ENCODE data around the gene STRAP.
A peak's percentile ranks its signal among the peaks of the same experiment; 100 is the strongest.
"Not testable (repeated sequence)": the region's sequence is repeated elsewhere in the genome, so short reads cannot be mapped to it uniquely, and the experiment has no call there.

STRAP gene

GRCh38 chr12:15863984-15864383 lies 18.2 kb upstream of the STRAP start:
- H3K4me3 ChIP-seq (replicated peaks; ENCODE audit: insufficient read depth, low read length) = no peak overlapping the region
- TF ChIP-seq SPI1 (IDR thresholded peaks at IDR 0.05; ENCODE audit: borderline replicate concordance, low read depth) = peak; percentile 86
- TF ChIP-seq GABPA (IDR thresholded peaks at IDR 0.05; ENCODE audit: low read depth) = no peak
- 0 out of 2 replicates have a peak, but pooled peaks have one; percentile 63 for TF ChIP-seq POLR2AphosphoS5 (IDR thresholded peaks at IDR 0.05; ENCODE audit: low read depth)
- peak in 1 of 2 experiments; percentile 84 for DNase-seq (ENCODE audit: low read depth in 1 of 2, low spot score in 1 of 2)
- H3K27ac ChIP-seq (replicated peaks) = no peak overlapping the region
- H3K27me3 ChIP-seq (ENCODE audit: insufficient read depth, poor library complexity, severe bottlenecking) = no peaks in the 10 kb centered on the region

- H3K4me3 ChIP-seq (replicated peaks; ENCODE audit: insufficient read depth, low read length) = no peak overlapping the region
- TF ChIP-seq POLR2AphosphoS5 (IDR thresholded peaks at IDR 0.05; ENCODE audit: low read depth) = no peak
- TF ChIP-seq GABPA (IDR thresholded peaks at IDR 0.05; ENCODE audit: low read depth) = no peak
- no peak for TF ChIP-seq REST (IDR thresholded peaks at IDR 0.05; ENCODE audit: insufficient replicate concordance, low read depth)
- TF ChIP-seq SPI1 (IDR thresholded peaks at IDR 0.05; ENCODE audit: borderline replicate concordance, low read depth) = no peak
- TF ChIP-seq CTCF (IDR thresholded peaks at IDR 0.05; ENCODE audit: insufficient read depth, low read length) = no peak
- no peak for DNase-seq (ENCODE audit: low read depth in 1 of 2, low spot score in 1 of 2)
- H3K27me3 ChIP-seq (ENCODE audit: insufficient read depth, poor library complexity, severe bottlenecking) = no peaks in the 10 kb centered on the region
- H3K27ac ChIP-seq (replicated peaks) = no peak overlapping the region
Observed at GRCh38 chr12:15868186-15868585, 14.0 kb upstream of the STRAP start.

- DNase-seq (ENCODE audit: low read depth in 1 of 2, low spot score in 1 of 2) = no peak
- Histone ChIP-seq H3K4me3 (replicated peaks; ENCODE audit: insufficient read depth, low read length) (no peak overlapping the region), H3K27ac (replicated peaks) (no peak overlapping the region), H3K27me3 (ENCODE audit: insufficient read depth, poor library complexity, severe bottlenecking) (no peaks in the 10 kb centered on the region)
- TF ChIP-seq POLR2AphosphoS5 (IDR thresholded peaks at IDR 0.05; ENCODE audit: low read depth) (no peak), SPI1 (IDR thresholded peaks at IDR 0.05; ENCODE audit: borderline replicate concordance, low read depth) (no peak), GABPA (IDR thresholded peaks at IDR 0.05; ENCODE audit: low read depth) (no peak), REST (IDR thresholded peaks at IDR 0.05; ENCODE audit: insufficient replicate concordance, low read depth) (no peak), CTCF (IDR thresholded peaks at IDR 0.05; ENCODE audit: insufficient read depth, low read length) (no peak)
Observed at GRCh38 chr12:15873556-15873955, 8.6 kb upstream of the STRAP start.

GRCh38 chr12:15874556-15875145 lies 7.5 kb upstream of the STRAP start:
- not testable (repeated sequence) for H3K4me3 ChIP-seq (replicated peaks; ENCODE audit: insufficient read depth, low read length); DNase-seq (ENCODE audit: low read depth in 1 of 2, low spot score in 1 of 2); H3K27me3 ChIP-seq (ENCODE audit: insufficient read depth, poor library complexity, severe bottlenecking)

GRCh38 chr12:15875863-15876262 lies 6.3 kb upstream of the STRAP start:
- no peak for DNase-seq (ENCODE audit: low read depth in 1 of 2, low spot score in 1 of 2)

More at GRCh38 chr12:15874556-15875145, 7.5 kb upstream of the STRAP start:
- H3K27ac ChIP-seq (replicated peaks) = not testable (repeated sequence)

More at GRCh38 chr12:15875863-15876262, 6.3 kb upstream of the STRAP start:
- H3K4me3 ChIP-seq (replicated peaks; ENCODE audit: insufficient read depth, low read length) = no peak overlapping the region
- no peak overlapping the region for H3K27ac ChIP-seq (replicated peaks)
- H3K27me3 ChIP-seq (ENCODE audit: insufficient read depth, poor library complexity, severe bottlenecking) = no peaks in the 10 kb centered on the region
- TF ChIP-seq REST (IDR thresholded peaks at IDR 0.05; ENCODE audit: insufficient replicate concordance, low read depth) (no peak), SPI1 (IDR thresholded peaks at IDR 0.05; ENCODE audit: borderline replicate concordance, low read depth) (no peak)
